ENCODE data around the gene SV2C. TPM values are rescaled to one million over a fixed set of nuclear protein-coding genes. Genes with fewer than 3 reads are reported as not detected.

SV2C gene
- polyA plus RNA-seq, 1 donor (not counting 4 experiments of a cell fraction or from before 2014, with no cell fraction given) = 0.34 TPM

DNA sequence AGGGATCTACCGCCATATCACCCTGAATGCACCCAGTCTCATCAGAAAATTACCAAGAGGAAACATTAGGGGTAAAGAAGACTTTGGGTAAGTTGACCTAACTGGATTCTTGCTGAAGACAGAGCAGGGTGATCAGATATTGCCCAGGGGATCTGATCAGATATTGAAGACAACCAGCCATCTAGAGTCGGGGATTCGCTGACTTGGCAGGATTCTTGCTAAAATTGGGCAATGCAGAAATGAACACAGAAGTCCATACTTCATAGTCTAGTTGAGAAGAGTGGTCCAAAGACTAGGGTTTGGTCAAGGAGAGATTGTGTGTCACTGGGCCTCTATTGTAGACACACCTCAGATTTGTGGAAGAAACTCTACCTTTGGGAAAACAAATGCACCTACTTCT is 107.2 kb downstream of the SV2C start:
- FAIRE-seq (no peak), DNase-seq (ENCODE audit: low read depth, low spot score) (no peak)
- no peak overlapping the region for H3K4me2 ChIP-seq (ENCODE audit: control insufficient read depth, extremely low read depth, insufficient read depth, low read depth, low read length)
- no peaks in the 10 kb centered on the region for H3K9me3 ChIP-seq (ENCODE audit: control insufficient read depth, low read depth, low read length)
- H3K27ac ChIP-seq (ENCODE audit: control insufficient read depth, insufficient read depth, low read length) = no peak overlapping the region
- TF ChIP-seq, protein P1, sequence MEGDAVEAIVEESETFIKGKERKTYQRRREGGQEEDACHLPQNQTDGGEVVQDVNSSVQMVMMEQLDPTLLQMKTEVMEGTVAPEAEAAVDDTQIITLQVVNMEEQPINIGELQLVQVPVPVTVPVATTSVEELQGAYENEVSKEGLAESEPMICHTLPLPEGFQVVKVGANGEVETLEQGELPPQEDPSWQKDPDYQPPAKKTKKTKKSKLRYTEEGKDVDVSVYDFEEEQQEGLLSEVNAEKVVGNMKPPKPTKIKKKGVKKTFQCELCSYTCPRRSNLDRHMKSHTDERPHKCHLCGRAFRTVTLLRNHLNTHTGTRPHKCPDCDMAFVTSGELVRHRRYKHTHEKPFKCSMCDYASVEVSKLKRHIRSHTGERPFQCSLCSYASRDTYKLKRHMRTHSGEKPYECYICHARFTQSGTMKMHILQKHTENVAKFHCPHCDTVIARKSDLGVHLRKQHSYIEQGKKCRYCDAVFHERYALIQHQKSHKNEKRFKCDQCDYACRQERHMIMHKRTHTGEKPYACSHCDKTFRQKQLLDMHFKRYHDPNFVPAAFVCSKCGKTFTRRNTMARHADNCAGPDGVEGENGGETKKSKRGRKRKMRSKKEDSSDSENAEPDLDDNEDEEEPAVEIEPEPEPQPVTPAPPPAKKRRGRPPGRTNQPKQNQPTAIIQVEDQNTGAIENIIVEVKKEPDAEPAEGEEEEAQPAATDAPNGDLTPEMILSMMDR (optimal IDR thresholded peaks at IDR 0.05 in 1 of 3, IDR thresholded peaks at IDR 0.05 in 1 of 3, conservative IDR thresholded peaks at IDR 0.05 in 1 of 3; ENCODE audit: extremely low read depth in 1 of 3, insufficient read depth in 2 of 3, low read length in 3 of 3) = no peak
- TF ChIP-seq EZH2 (IDR thresholded peaks at IDR 0.05; ENCODE audit: low read length) = no peak
- no peak overlapping the region for H3K9ac ChIP-seq (ENCODE audit: control insufficient read depth, extremely low read depth, insufficient read depth, low read length)
- no peaks in the 10 kb centered on the region for H3K4me1 ChIP-seq (ENCODE audit: control insufficient read depth, extremely low read depth, insufficient read depth, low read length)
- no peak overlapping the region for H2AFZ ChIP-seq (ENCODE audit: control insufficient read depth, low read length)
- dilution Hi-C loops (cut with MboI; ENCODE audit: extremely low pct_ligation_motif_present, low sequenced_read_pairs) = no loop called here
- no peaks in the 10 kb centered on the region for H3K36me3 ChIP-seq (ENCODE audit: control insufficient read depth in 2 of 2, extremely low read depth in 1 of 2, insufficient read depth in 2 of 2, low read length in 2 of 2)
- H3K79me2 ChIP-seq (ENCODE audit: control insufficient read depth, insufficient read depth, low read length) = no peaks in the 10 kb centered on the region
- H3K4me3 ChIP-seq (ENCODE audit: control insufficient read depth in 2 of 3, extremely low read depth in 1 of 3, insufficient read depth in 2 of 3, low read depth in 1 of 3, low read length in 3 of 3) = no peak overlapping the region
- peaks cover 4% of the 10 kb centered on the region for H3K27me3 ChIP-seq (ENCODE audit: control insufficient read depth, extremely low read depth, insufficient read depth, low read length)
- no peaks in the 10 kb centered on the region for H4K20me1 ChIP-seq (ENCODE audit: control insufficient read depth, extremely low read depth, insufficient read depth, low read length)
- H3K9me1 ChIP-seq (ENCODE audit: control insufficient read depth, extremely low read depth, insufficient read depth, low read length) = no peaks in the 10 kb centered on the region

DNA sequence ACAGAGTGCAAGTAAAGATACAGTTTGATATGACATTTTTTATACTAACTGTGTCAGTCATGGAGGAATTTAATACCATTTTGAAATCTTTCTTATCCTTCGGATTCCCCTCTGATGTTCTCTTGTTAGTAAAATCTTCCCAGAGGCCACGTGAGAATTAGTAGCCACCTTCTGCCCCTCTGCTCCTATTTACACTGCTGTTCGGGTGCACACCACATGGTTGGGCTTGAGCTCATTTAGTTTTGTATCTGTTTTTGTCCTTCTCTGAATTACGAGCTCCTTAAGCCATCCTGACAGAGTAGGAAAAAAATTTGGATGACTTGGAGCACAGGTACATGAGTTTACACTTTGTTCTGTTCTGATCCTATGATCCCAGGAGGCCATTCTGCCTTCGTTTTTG is 109.7 kb downstream of the SV2C start:
- dilution Hi-C loops (cut with MboI; ENCODE audit: extremely low pct_ligation_motif_present, low sequenced_read_pairs) = no loop called here

More for the DNA sequence above, 109.7 kb downstream of the SV2C start:
- Histone ChIP-seq H3K4me2 (ENCODE audit: control insufficient read depth, extremely low read depth, insufficient read depth, low read depth, low read length) (no peak overlapping the region), H3K4me1 (ENCODE audit: control insufficient read depth, extremely low read depth, insufficient read depth, low read length) (no peaks in the 10 kb centered on the region), H3K27me3 (ENCODE audit: control insufficient read depth, extremely low read depth, insufficient read depth, low read length) (peaks cover 5% of the 10 kb centered on the region), H3K9ac (ENCODE audit: control insufficient read depth, extremely low read depth, insufficient read depth, low read length) (no peak overlapping the region), H3K79me2 (ENCODE audit: control insufficient read depth, insufficient read depth, low read length) (no peaks in the 10 kb centered on the region), H2AFZ (ENCODE audit: control insufficient read depth, low read length) (no peak overlapping the region), H3K4me3 (ENCODE audit: control insufficient read depth in 2 of 3, extremely low read depth in 1 of 3, insufficient read depth in 2 of 3, low read depth in 1 of 3, low read length in 3 of 3) (no peak overlapping the region), H3K27ac (ENCODE audit: control insufficient read depth, insufficient read depth, low read length) (no peak overlapping the region), H3K36me3 (ENCODE audit: control insufficient read depth in 2 of 2, extremely low read depth in 1 of 2, insufficient read depth in 2 of 2, low read length in 2 of 2) (no peaks in the 10 kb centered on the region), H3K9me3 (ENCODE audit: control insufficient read depth, low read depth, low read length) (no peaks in the 10 kb centered on the region), H3K9me1 (ENCODE audit: control insufficient read depth, extremely low read depth, insufficient read depth, low read length) (no peaks in the 10 kb centered on the region), H4K20me1 (ENCODE audit: control insufficient read depth, extremely low read depth, insufficient read depth, low read length) (no peaks in the 10 kb centered on the region)
- no peak for TF ChIP-seq EZH2 (IDR thresholded peaks at IDR 0.05; ENCODE audit: low read length)
- TF ChIP-seq, protein P1 (optimal IDR thresholded peaks at IDR 0.05 in 1 of 3, IDR thresholded peaks at IDR 0.05 in 1 of 3, conservative IDR thresholded peaks at IDR 0.05 in 1 of 3; ENCODE audit: extremely low read depth in 1 of 3, insufficient read depth in 2 of 3, low read length in 3 of 3) = no peak
- FAIRE-seq = no peak
- no peak for DNase-seq (ENCODE audit: low read depth, low spot score)

All from keratinocyte (primary cell).